CD4-positive, alpha-beta T cell (primary cell): Measurements from ENCODE around the gene DUSP10. TPM values are rescaled to one million over a fixed set of nuclear protein-coding genes. Genes with fewer than 3 reads are reported as not detected.

Source experiments
- ATAC-seq: fragments of 200-7000 bp; cut with Tn5 transposase; one replicate; pipeline ENCODE4 v1.10.0; 2022; ENCODE audit warnings: mild to moderate bottlenecking; ENCODE audit not compliant: poor library complexity
- CTCF ChIA-PET: fragments of 350-600 bp; sonication (Branson Sonifier 250); formaldehyde crosslinking; loops from one replicate; lab custom pipeline; 2021; ENCODE audit warnings: antibody characterized with exemption, inconsistent platforms; lab: Charles Lee
- POLR2A ChIA-PET: fragments of 350-600 bp; sonication (Branson Sonifier 250); formaldehyde crosslinking; loops from one replicate; lab custom pipeline; 2021; ENCODE audit warnings: antibody characterized with exemption, inconsistent platforms; lab: Charles Lee
- DNase-seq, 14 experiments: peaks; one replicate each; pipeline ENCODE4 v3.0.0-alpha.2; 2013 to 2020; ENCODE audit warnings: mixed read lengths in 2 of 14
- H3K27ac ChIP-seq, 2 donors: one replicate each; pipeline versions ENCODE4 v1.5.1 to v1.7.0; 2013; ENCODE audit warnings: low read length in 2 of 2, low read depth in 1 of 2, mild to moderate bottlenecking in 1 of 2
- H3K27me3 ChIP-seq, 2 experiments: 1 replicate in 1 of 2; 2 replicates in 1 of 2; pipeline versions ENCODE4 v1.6.1 to v1.7.0; 2013; ENCODE audit warnings: low read length in 2 of 2, control low read depth in 1 of 2, mild to moderate bottlenecking in 1 of 2, moderate library complexity in 1 of 2; ENCODE audit not compliant: insufficient read depth in 2 of 2, control insufficient read depth in 1 of 2
- H3K36me3 ChIP-seq: one replicate; pipeline ENCODE4 v1.6.1; 2013; ENCODE audit warnings: low read length, control low read depth; ENCODE audit not compliant: insufficient read depth
- H3K4me1 ChIP-seq: one replicate; pipeline ENCODE4 v1.6.1; 2013; ENCODE audit warnings: low read length, control low read depth; ENCODE audit not compliant: insufficient read depth
- H3K4me3 ChIP-seq: one replicate; pipeline ENCODE4 v1.5.1; 2013; ENCODE audit warnings: mild to moderate bottlenecking, low read length, moderate library complexity
- H3K9me3 ChIP-seq, 2 experiments: 1 replicate in 1 of 2; 2 replicates in 1 of 2; pipeline versions ENCODE4 v1.6.1 to v1.7.0; 2013; ENCODE audit warnings: low read length in 2 of 2, mild to moderate bottlenecking in 2 of 2, control low read depth in 1 of 2, moderate library complexity in 1 of 2; ENCODE audit not compliant: control insufficient read depth in 1 of 2, insufficient read depth in 1 of 2
- H3K27ac Mint-ChIP-seq: one replicate; pipeline ENCODE4 v1.8.0; 2020; ENCODE audit warnings: mixed read lengths
- H3K27me3 Mint-ChIP-seq: one replicate; pipeline ENCODE4 v1.8.0; 2021; ENCODE audit warnings: mixed read lengths
- H3K36me3 Mint-ChIP-seq: one replicate; pipeline ENCODE4 v1.8.0; 2021; ENCODE audit warnings: low read depth, mixed read lengths
- H3K4me1 Mint-ChIP-seq: one replicate; pipeline ENCODE4 v1.8.0; 2021; ENCODE audit warnings: low read depth, mixed read lengths
- H3K4me3 Mint-ChIP-seq: one replicate; pipeline ENCODE4 v1.8.0; 2020; ENCODE audit warnings: mild to moderate bottlenecking, mixed read lengths
- H3K9me3 Mint-ChIP-seq: one replicate; pipeline ENCODE4 v1.8.0; 2020; ENCODE audit warnings: mixed read lengths
- CTCF ChIP-seq: fragments of 200-600 bp; IDR thresholded peaks from one replicate; pipeline ENCODE4 v1.8.0; 2022; ENCODE audit warnings: antibody characterized with exemption, mild to moderate bottlenecking
- intact Hi-C, 2 experiments: fragments of 100-400 bp; cut with DNase I in 1 of 2; cut with micrococcal nuclease in 1 of 2; formaldehyde crosslinking; loops; one replicate each; pipeline versions ENCODE4 v1.15.1 to v1.9.0; 2023 to 2025; cut with DNase I, micrococcal nuclease
- total RNA-seq, 174 experiments: library from RNA in 2 of 174; stranded (reverse) in 2 of 174; gene quantifications; one replicate each; pipeline ENCODE4 v1.2.3 and lab custom pipeline; 2021 to 2026

DUSP10 gene
- total RNA-seq, 2 experiments from 2014 or later = 66.9 to 70.9 TPM

GRCh38 chr1:221711656-221712055, 30.2 kb downstream of the DUSP10 start:
- peaks cover 50% of the 10 kb centered on the region for H3K4me1 ChIP-seq
- no peaks in the 10 kb centered on the region for H3K9me3 ChIP-seq

GRCh38 chr1:221711063-221711577, 30.8 kb downstream of the DUSP10 start:
- ATAC-seq (no peak), DNase-seq (peak in 1 of 14 experiments; percentile 46)
- no peaks in the 10 kb centered on the region for H3K36me3 ChIP-seq
- TF ChIP-seq CTCF = no peak
- CTCF ChIA-PET = interaction anchor here (3.8 kb wide), 1 partner anchor 30 kb away, joined by 22 read pairs; the partner anchor contains the start of gene DUSP10
- H3K27me3 Mint-ChIP-seq = no peaks in the 10 kb centered on the region
- peaks cover 55% of the 10 kb centered on the region for H3K4me1 ChIP-seq
- no peak overlapping the region for H3K4me3 ChIP-seq
- H3K9me3 Mint-ChIP-seq = no peaks in the 10 kb centered on the region
- H3K36me3 Mint-ChIP-seq = no peaks in the 10 kb centered on the region
- no peaks in the 10 kb centered on the region for H3K27me3 ChIP-seq
- no peaks in the 10 kb centered on the region for H3K9me3 ChIP-seq
- H3K27ac ChIP-seq = no peak overlapping the region
- H3K27ac Mint-ChIP-seq = peak overlapping the region; percentile 80
- POLR2A ChIA-PET = interaction anchor here (10.3 kb wide), 1 partner anchor 30 kb away, joined by 172 read pairs; the partner anchor contains the start of gene DUSP10
- peak overlapping the region; percentile 21 for H3K4me3 Mint-ChIP-seq
- intact Hi-C loops = no loop called here
- H3K4me1 Mint-ChIP-seq = peaks cover 89% of the 10 kb centered on the region

More at GRCh38 chr1:221711656-221712055, 30.2 kb downstream of the DUSP10 start:
- ChIA-PET CTCF (interaction anchor here (3.8 kb wide), 1 partner anchor 30 kb away, joined by 22 read pairs; the partner anchor contains the start of gene DUSP10), POLR2A (interaction anchor here (1.3 to 10.3 kb wide), 4 partner anchors 9 to 71 kb away, joined by 3 to 172 read pairs (median 6); partner anchors contain the start of gene DUSP10)
- Histone ChIP-seq H3K27ac (peak overlapping the region; percentile 29 to 61), H3K4me3 (no peak overlapping the region), H3K27me3 (no peaks in the 10 kb centered on the region), H3K36me3 (no peaks in the 10 kb centered on the region)
- Mint-ChIP-seq H3K36me3 (no peaks in the 10 kb centered on the region), H3K27ac (peak overlapping the region; percentile 80), H3K4me1 (peaks cover 86% of the 10 kb centered on the region), H3K9me3 (no peaks in the 10 kb centered on the region), H3K27me3 (no peaks in the 10 kb centered on the region), H3K4me3 (peak overlapping the region; percentile 21)
- intact Hi-C loops = loop anchor here in 1 of 2 experiments (2.0 kb wide), 1 partner anchor 67 kb away; no protein-coding TSS in a partner anchor
- DNase-seq (no peak), ATAC-seq (no peak)
- TF ChIP-seq CTCF = no peak

- H3K27ac Mint-ChIP-seq = peak overlapping the region; percentile 78
- H3K27ac ChIP-seq = no peak overlapping the region
- no peak for TF ChIP-seq CTCF
- ChIA-PET POLR2A (interaction anchor here (10.3 kb wide), 1 partner anchor 31 kb away, joined by 172 read pairs; the partner anchor contains the start of gene DUSP10), CTCF (no interaction called here)
- H3K9me3 ChIP-seq = no peaks in the 10 kb centered on the region
- peaks cover 80% of the 10 kb centered on the region for H3K4me1 Mint-ChIP-seq
- no peaks in the 10 kb centered on the region for H3K9me3 Mint-ChIP-seq
- H3K4me3 Mint-ChIP-seq = no peak overlapping the region
- intact Hi-C loops = no loop called here
- H3K4me3 ChIP-seq = no peak overlapping the region
- no peaks in the 10 kb centered on the region for H3K27me3 Mint-ChIP-seq
- peaks cover 7% of the 10 kb centered on the region for H3K36me3 Mint-ChIP-seq
- peaks cover 50% of the 10 kb centered on the region for H3K4me1 ChIP-seq
- no peaks in the 10 kb centered on the region for H3K27me3 ChIP-seq
- DNase-seq = no peak
- peaks cover 4% of the 10 kb centered on the region for H3K36me3 ChIP-seq
- no peak for ATAC-seq
These were observed 32.0 kb downstream of the DUSP10 start for GRCh38 chr1:221709854-221710253.
